Astrocyte (in vitro differentiated cells and primary cell): ENCODE measurements around the gene TIMP2. TPM values are rescaled to one million over a fixed set of nuclear protein-coding genes. Genes with fewer than 3 reads are reported as not detected.
A peak's percentile ranks its signal among the peaks of the same experiment; 100 is the strongest.

Experiments
- DNase-seq: peaks from one replicate; pipeline ENCODE4 v3.0.0-alpha.2; 2010; ENCODE audit warnings: low read depth
- FAIRE-seq: peaks from 2 replicates; lab custom pipeline; 2011; peaks lifted over from hg19 to GRCh38; lab: Jason Lieb, UNC
- H2AFZ ChIP-seq: 2 replicates; pipeline ENCODE4 v1.6.0; 2012; ENCODE audit warnings: low read depth, low read length, inconsistent platforms
- H3K27ac ChIP-seq: 2 replicates; pipeline ENCODE4 v1.5.1; 2011; ENCODE audit warnings: low read depth, low read length, inconsistent platforms
- H3K27me3 ChIP-seq: 2 replicates; pipeline ENCODE4 v1.6.0; 2011; ENCODE audit warnings: low read length, inconsistent platforms; ENCODE audit not compliant: insufficient read depth
- H3K36me3 ChIP-seq: 2 replicates; pipeline ENCODE4 v1.5.1; 2011; ENCODE audit warnings: low read length, inconsistent platforms; ENCODE audit not compliant: insufficient read depth
- H3K4me1 ChIP-seq: 2 replicates; pipeline ENCODE4 v1.5.1; 2011; ENCODE audit warnings: low read length, inconsistent platforms; ENCODE audit not compliant: insufficient read depth
- H3K4me2 ChIP-seq: 2 replicates; pipeline ENCODE4 v1.6.0; 2012; ENCODE audit warnings: low read length, inconsistent platforms
- H3K4me3 ChIP-seq: 2 replicates; pipeline ENCODE4 v1.5.1; 2011; ENCODE audit warnings: low read depth, mild to moderate bottlenecking, low read length, inconsistent platforms; ENCODE audit not compliant: insufficient read depth
- H3K79me2 ChIP-seq: 2 replicates; pipeline ENCODE4 v1.6.0; 2012; ENCODE audit warnings: mild to moderate bottlenecking, low read length, inconsistent platforms; ENCODE audit not compliant: insufficient read depth
- H3K9ac ChIP-seq: 2 replicates; pipeline ENCODE4 v1.6.0; 2012; ENCODE audit warnings: mild to moderate bottlenecking, low read length, inconsistent platforms
- H3K9me3 ChIP-seq: 2 replicates; pipeline ENCODE4 v1.5.1; 2012; ENCODE audit warnings: low read depth, mild to moderate bottlenecking, low read length, inconsistent platforms; ENCODE audit not compliant: insufficient read depth
- H4K20me1 ChIP-seq: 2 replicates; pipeline ENCODE4 v1.6.0; 2012; ENCODE audit warnings: low read length, inconsistent platforms; ENCODE audit not compliant: insufficient read depth
- H3K27ac Mint-ChIP-seq: one replicate; pipeline ENCODE4 v1.8.0; 2021; ENCODE audit warnings: mild to moderate bottlenecking, mixed read lengths; ENCODE audit not compliant: unreplicated experiment
- H3K27me3 Mint-ChIP-seq: one replicate; pipeline ENCODE4 v1.8.0; 2021; ENCODE audit warnings: low read depth, mixed read lengths; ENCODE audit not compliant: unreplicated experiment
- H3K36me3 Mint-ChIP-seq: one replicate; pipeline ENCODE4 v1.8.0; 2021; ENCODE audit warnings: low read depth, mixed read lengths; ENCODE audit not compliant: unreplicated experiment
- H3K4me1 Mint-ChIP-seq: one replicate; pipeline ENCODE4 v1.8.0; 2021; ENCODE audit warnings: low read depth, mixed read lengths; ENCODE audit not compliant: unreplicated experiment
- H3K4me3 Mint-ChIP-seq: one replicate; pipeline ENCODE4 v1.8.0; 2021; ENCODE audit warnings: mild to moderate bottlenecking, moderate library complexity, mixed read lengths; ENCODE audit not compliant: unreplicated experiment
- H3K9me3 Mint-ChIP-seq: one replicate; pipeline ENCODE4 v1.8.0; 2021; ENCODE audit warnings: mild to moderate bottlenecking, mixed read lengths; ENCODE audit not compliant: unreplicated experiment
- EZH2 ChIP-seq: IDR thresholded peaks from 2 replicates; pipeline ENCODE4 v1.6.1; 2012; ENCODE audit warnings: mild to moderate bottlenecking, low read length, inconsistent platforms; ENCODE audit not compliant: insufficient read depth
- total RNA-seq: library from RNA; stranded (reverse); gene quantifications from 2 replicates; pipeline ENCODE4 v1.2.1, GENCODE V29; 2021
- TF ChIP-seq, protein P1 (sequence below): IDR thresholded peaks from 2 replicates; pipeline ENCODE4 v1.5.1; 2011; ENCODE audit warnings: low read depth, mild to moderate bottlenecking, inconsistent platforms, low read length, moderate library complexity; ENCODE audit not compliant: insufficient read depth

The TIMP2 gene
- total RNA-seq, 1 donor from 2014 or later, result 184 TPM

DNA sequence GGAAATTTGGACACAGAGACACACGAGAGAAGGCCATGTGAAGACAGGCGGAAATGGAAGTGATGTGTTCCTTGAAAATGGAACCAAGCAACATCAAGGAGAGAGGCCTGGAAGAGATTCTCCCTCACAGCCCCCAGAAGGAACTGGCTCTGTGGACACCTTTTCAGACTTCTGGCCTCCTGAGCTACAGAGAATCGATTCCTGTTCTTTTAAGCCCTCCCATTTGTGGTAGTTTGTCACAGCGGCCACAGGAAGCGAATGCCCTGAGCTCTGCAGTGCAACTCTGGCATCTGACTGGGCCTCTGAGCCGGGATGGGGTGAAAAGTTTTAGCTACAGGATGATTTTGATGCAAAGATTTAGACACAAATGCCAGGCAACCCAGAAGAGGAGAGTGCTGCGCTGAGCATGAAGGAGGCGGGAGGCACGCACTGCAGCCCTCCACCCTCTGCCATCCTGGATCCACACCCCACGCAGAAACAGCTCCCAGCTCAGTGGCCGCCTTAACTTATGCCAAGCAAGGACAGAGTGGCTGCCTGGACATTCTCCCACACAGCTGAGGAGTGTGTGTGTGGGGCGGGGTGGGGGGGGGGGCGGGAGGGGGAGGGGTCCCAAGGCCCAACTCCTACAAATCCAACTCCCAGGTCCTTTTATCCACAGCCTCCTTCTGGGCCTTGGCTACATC is 2.2 kb downstream of the TIMP2 start:
- Histone ChIP-seq H3K9me3 (no peaks in the 10 kb centered on the region), H3K27me3 (no peaks in the 10 kb centered on the region), H3K79me2 (peaks cover 67% of the 10 kb centered on the region), H3K4me1 (peaks cover 41% of the 10 kb centered on the region), H3K36me3 (no peaks in the 10 kb centered on the region), H3K4me2 (peak overlapping the region; percentile 100), H3K9ac (peak overlapping the region; percentile 83), H3K4me3 (peak overlapping the region; percentile 85), H4K20me1 (peaks cover 63% of the 10 kb centered on the region), H3K27ac (no peak overlapping the region), H2AFZ (no peak overlapping the region)
- Mint-ChIP-seq H3K4me3 (peak overlapping the region; percentile 83), H3K36me3 (peaks cover 6% of the 10 kb centered on the region), H3K9me3 (no peaks in the 10 kb centered on the region), H3K27ac (no peak overlapping the region), H3K27me3 (no peaks in the 10 kb centered on the region), H3K4me1 (peaks cover 13% of the 10 kb centered on the region)
- DNase-seq (no peak), FAIRE-seq (no peak)
- TF ChIP-seq EZH2, result no peak
- TF ChIP-seq, protein P1, sequence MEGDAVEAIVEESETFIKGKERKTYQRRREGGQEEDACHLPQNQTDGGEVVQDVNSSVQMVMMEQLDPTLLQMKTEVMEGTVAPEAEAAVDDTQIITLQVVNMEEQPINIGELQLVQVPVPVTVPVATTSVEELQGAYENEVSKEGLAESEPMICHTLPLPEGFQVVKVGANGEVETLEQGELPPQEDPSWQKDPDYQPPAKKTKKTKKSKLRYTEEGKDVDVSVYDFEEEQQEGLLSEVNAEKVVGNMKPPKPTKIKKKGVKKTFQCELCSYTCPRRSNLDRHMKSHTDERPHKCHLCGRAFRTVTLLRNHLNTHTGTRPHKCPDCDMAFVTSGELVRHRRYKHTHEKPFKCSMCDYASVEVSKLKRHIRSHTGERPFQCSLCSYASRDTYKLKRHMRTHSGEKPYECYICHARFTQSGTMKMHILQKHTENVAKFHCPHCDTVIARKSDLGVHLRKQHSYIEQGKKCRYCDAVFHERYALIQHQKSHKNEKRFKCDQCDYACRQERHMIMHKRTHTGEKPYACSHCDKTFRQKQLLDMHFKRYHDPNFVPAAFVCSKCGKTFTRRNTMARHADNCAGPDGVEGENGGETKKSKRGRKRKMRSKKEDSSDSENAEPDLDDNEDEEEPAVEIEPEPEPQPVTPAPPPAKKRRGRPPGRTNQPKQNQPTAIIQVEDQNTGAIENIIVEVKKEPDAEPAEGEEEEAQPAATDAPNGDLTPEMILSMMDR, result no peak

DNA sequence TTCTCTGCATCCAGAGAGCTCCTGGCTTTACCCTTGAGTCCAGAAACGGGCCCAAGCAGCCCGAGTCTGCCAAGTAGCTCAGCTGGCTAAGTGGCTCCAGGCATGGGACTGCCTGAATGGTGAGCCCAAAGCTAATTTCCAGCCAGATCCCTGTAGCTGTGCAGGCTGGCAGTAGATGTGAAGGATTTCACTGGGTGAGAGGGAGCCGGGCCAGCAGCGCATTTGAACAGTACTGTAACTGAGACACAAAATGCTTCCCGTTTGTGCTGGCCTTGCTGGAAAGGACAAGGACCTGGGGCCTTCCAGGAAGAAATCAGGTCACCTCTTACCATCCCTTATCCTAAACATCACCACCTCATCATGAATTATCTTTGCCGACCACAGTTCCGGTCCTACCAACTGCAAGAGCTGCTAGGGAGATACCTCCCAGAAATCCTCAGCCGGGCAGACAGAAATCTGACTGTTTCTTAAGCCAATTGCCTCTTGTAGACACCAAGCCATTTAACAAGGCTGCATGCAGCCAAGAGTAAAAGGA is 3.7 kb downstream of the TIMP2 start:
- Histone ChIP-seq H2AFZ (no peak overlapping the region), H3K4me2 (peak overlapping the region; percentile 100), H3K79me2 (peaks cover 80% of the 10 kb centered on the region), H3K27ac (no peak overlapping the region), H3K9ac (peak overlapping the region; percentile 26), H3K4me3 (no peak overlapping the region), H3K9me3 (no peaks in the 10 kb centered on the region), H3K36me3 (no peaks in the 10 kb centered on the region), H3K4me1 (peaks cover 45% of the 10 kb centered on the region), H3K27me3 (no peaks in the 10 kb centered on the region), H4K20me1 (peaks cover 74% of the 10 kb centered on the region)
- DNase-seq (no peak), FAIRE-seq (no peak)
- Mint-ChIP-seq H3K36me3 (peaks cover 11% of the 10 kb centered on the region), H3K9me3 (no peaks in the 10 kb centered on the region), H3K4me3 (no peak overlapping the region), H3K27ac (no peak overlapping the region), H3K27me3 (no peaks in the 10 kb centered on the region), H3K4me1 (peaks cover 19% of the 10 kb centered on the region)
- TF ChIP-seq, protein P1, result no peak
- no peak for TF ChIP-seq EZH2

DNA sequence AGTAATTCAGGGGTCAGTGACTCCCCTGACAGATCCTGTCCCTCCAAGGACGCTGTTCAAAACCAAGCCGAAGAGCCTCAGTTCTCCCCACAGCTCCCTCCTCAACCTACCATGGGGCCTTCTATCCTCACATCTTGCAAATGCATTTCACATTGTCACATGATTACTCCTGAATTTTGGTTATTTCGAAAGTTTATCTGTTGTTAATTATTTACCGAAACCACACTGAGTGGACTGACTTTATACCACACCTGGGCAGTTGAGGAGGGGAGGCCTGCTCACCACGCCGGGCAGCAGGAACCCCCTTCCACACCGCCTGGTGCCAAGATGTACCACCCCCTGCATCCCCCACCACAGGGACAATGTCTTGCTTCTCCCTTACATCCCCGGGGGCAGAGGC is 4.7 kb downstream of the TIMP2 start:
- H4K20me1 ChIP-seq, result peaks cover 83% of the 10 kb centered on the region
- no peak overlapping the region for H3K9ac ChIP-seq
- peaks cover 14% of the 10 kb centered on the region for H3K36me3 Mint-ChIP-seq
- H3K4me2 ChIP-seq, result peak overlapping the region; percentile 100
- H3K4me3 ChIP-seq, result no peak overlapping the region
- TF ChIP-seq, protein P1, result no peak
- TF ChIP-seq EZH2, result no peak
- no peaks in the 10 kb centered on the region for H3K27me3 ChIP-seq
- H3K4me3 Mint-ChIP-seq, result no peak overlapping the region
- no peaks in the 10 kb centered on the region for H3K9me3 ChIP-seq
- peaks cover 45% of the 10 kb centered on the region for H3K4me1 ChIP-seq
- FAIRE-seq, result no peak
- no peaks in the 10 kb centered on the region for H3K36me3 ChIP-seq
- H2AFZ ChIP-seq, result no peak overlapping the region
- no peaks in the 10 kb centered on the region for H3K27me3 Mint-ChIP-seq
- H3K27ac ChIP-seq, result no peak overlapping the region
- peaks cover 22% of the 10 kb centered on the region for H3K4me1 Mint-ChIP-seq
- no peak for DNase-seq
- H3K27ac Mint-ChIP-seq, result peak overlapping the region; percentile 41
- H3K79me2 ChIP-seq, result peaks cover 89% of the 10 kb centered on the region
- no peaks in the 10 kb centered on the region for H3K9me3 Mint-ChIP-seq
